Keratinocyte (primary cell): Measurements from ENCODE around the gene BMPR1B. TPM values are rescaled to one million over a fixed set of nuclear protein-coding genes. Genes with fewer than 3 reads are reported as not detected.
A peak's percentile ranks its signal among the peaks of the same experiment; 100 is the strongest.

Source experiments
- DNase-seq: peaks from one replicate; pipeline ENCODE4 v3.0.0-alpha.2; 2011; ENCODE audit warnings: low read depth, missing footprints, low spot score
- FAIRE-seq: peaks from 2 replicates; lab custom pipeline; 2011; peaks lifted over from hg19 to GRCh38; lab: Jason Lieb, UNC
- H2AFZ ChIP-seq: 2 replicates; pipeline ENCODE4 v1.6.0; 2012; ENCODE audit warnings: low read length, control low read depth, inconsistent platforms; ENCODE audit not compliant: control insufficient read depth
- H3K27ac ChIP-seq: 2 replicates; pipeline ENCODE4 v1.5.1; 2011; ENCODE audit warnings: low read length; ENCODE audit not compliant: control insufficient read depth, insufficient read depth
- H3K27me3 ChIP-seq: 3 replicates; pipeline ENCODE4 v1.6.0; 2011; ENCODE audit warnings: low read length; ENCODE audit not compliant: control insufficient read depth, insufficient read depth; ENCODE audit errors: extremely low read depth
- H3K36me3 ChIP-seq, 2 experiments: 2 replicates in 1 of 2; 3 replicates in 1 of 2; pipeline ENCODE4 v1.5.1; 2011; ENCODE audit warnings: low read length in 2 of 2, mild to moderate bottlenecking in 1 of 2; ENCODE audit not compliant: control insufficient read depth in 2 of 2, insufficient read depth in 2 of 2; ENCODE audit errors: extremely low read depth in 1 of 2
- H3K4me1 ChIP-seq: 3 replicates; pipeline ENCODE4 v1.5.1; 2011; ENCODE audit warnings: low read length; ENCODE audit not compliant: control insufficient read depth, insufficient read depth; ENCODE audit errors: extremely low read depth
- H3K4me2 ChIP-seq: 3 replicates; pipeline ENCODE4 v1.6.0; 2011; ENCODE audit warnings: low read depth, low read length; ENCODE audit not compliant: control insufficient read depth, insufficient read depth; ENCODE audit errors: extremely low read depth
- H3K4me3 ChIP-seq, 3 experiments: fragments of 200-600 bp in 1 of 3; sonication (generic) in 1 of 3; 2 replicates in 2 of 3; 3 replicates in 1 of 3; pipeline ENCODE4 v1.5.1; 2011 to 2016; ENCODE audit warnings: low read length in 3 of 3, mild to moderate bottlenecking in 3 of 3, control low read depth in 2 of 3, inconsistent platforms in 1 of 3, low read depth in 1 of 3, mixed read lengths in 1 of 3, mixed run types in 1 of 3, moderate library complexity in 1 of 3; ENCODE audit not compliant: control insufficient read depth in 2 of 3, insufficient read depth in 2 of 3; ENCODE audit errors: extremely low read depth in 1 of 3
- H3K79me2 ChIP-seq: 2 replicates; pipeline ENCODE4 v1.6.0; 2012; ENCODE audit warnings: low read length; ENCODE audit not compliant: control insufficient read depth, insufficient read depth
- H3K9ac ChIP-seq: 3 replicates; pipeline ENCODE4 v1.6.0; 2011; ENCODE audit warnings: low read length; ENCODE audit not compliant: control insufficient read depth, insufficient read depth; ENCODE audit errors: extremely low read depth
- H3K9me1 ChIP-seq: 3 replicates; pipeline ENCODE4 v1.6.0; 2011; ENCODE audit warnings: low read length; ENCODE audit not compliant: control insufficient read depth, insufficient read depth; ENCODE audit errors: extremely low read depth
- H3K9me3 ChIP-seq: 2 replicates; pipeline ENCODE4 v1.5.1; 2012; ENCODE audit warnings: low read depth, low read length; ENCODE audit not compliant: control insufficient read depth
- H4K20me1 ChIP-seq: 3 replicates; pipeline ENCODE4 v1.6.0; 2011; ENCODE audit warnings: low read length; ENCODE audit not compliant: control insufficient read depth, insufficient read depth; ENCODE audit errors: extremely low read depth
- EZH2 ChIP-seq: IDR thresholded peaks from one replicate; pipeline ENCODE4 v1.6.1; 2012; ENCODE audit warnings: inconsistent platforms, mild to moderate bottlenecking, low read length, moderate library complexity
- dilution Hi-C: fragments of 300-500 bp; cut with MboI; formaldehyde crosslinking; loops from one replicate; pipeline ENCODE4 v1.7.0; 2020; ENCODE audit warnings: low sequenced_read_pairs; ENCODE audit not compliant: extremely low pct_ligation_motif_present
- polyA minus RNA-seq, 3 experiments: library from RNA; depleted of rRNA, polyadenylated mRNA; stranded (reverse); fragments of >200 nt; gene quantifications; 1 replicate in 1 of 3; 2 replicates in 1 of 3; 3 replicates in 1 of 3; pipeline ENCODE4 v1.2.3, GENCODE V29; 2011
- polyA plus RNA-seq, 5 experiments: library from polyadenylated mRNA; depleted of rRNA in 3 of 5; stranded (reverse) in 3 of 5; stranded (forward) in 1 of 5; unstranded in 1 of 5; fragments of >200 nt; gene quantifications; 1 replicate in 1 of 5; 2 replicates in 3 of 5; 3 replicates in 1 of 5; pipeline versions ENCODE4 v1.2.1 to v1.2.3, GENCODE V29; 2011 to 2012; ENCODE audit warnings: missing spikeins in 2 of 5, low read depth in 1 of 5, low replicate concordance in 1 of 5
- TF ChIP-seq, protein P1 (sequence below), 3 experiments: IDR thresholded peaks in 1 of 3; conservative IDR thresholded peaks in 1 of 3; optimal IDR thresholded peaks in 1 of 3; 2 replicates in 2 of 3; 3 replicates in 1 of 3; pipeline versions ENCODE3 to v1.5.1; 2011; ENCODE audit warnings: low read length in 3 of 3, mild to moderate bottlenecking in 3 of 3, moderate library complexity in 2 of 3, control low read depth in 1 of 3, inconsistent platforms in 1 of 3; ENCODE audit not compliant: insufficient read depth in 2 of 3; ENCODE audit errors: extremely low read depth in 1 of 3

BMPR1B gene
- polyA plus RNA-seq (0.86 to 1.0 TPM (median 0.89 TPM) in 3 replicates), polyA minus RNA-seq (0.56 to 3.4 TPM (median 1.7 TPM) in 3 replicates)
- 0.84 TPM for polyA plus RNA-seq (2011; ENCODE audit: low read depth)
- 0.62 and 1.1 TPM in 2 replicates for polyA plus RNA-seq (2011; cell fraction: cytosol; rRNA removed)
- polyA plus RNA-seq (2011; cell fraction: nucleus; rRNA removed): 1.4 and 2.4 TPM in 2 replicates
- polyA plus RNA-seq (2012; ENCODE audit: low replicate concordance): 0.68 and 0.71 TPM in 2 replicates
- polyA minus RNA-seq (2011; cell fraction: cytosol; rRNA and poly(A)+ RNA removed): 2.1 TPM
- 3.3 and 5.7 TPM in 2 replicates for polyA minus RNA-seq (2011; cell fraction: nucleus; rRNA and poly(A)+ RNA removed)

DNA sequence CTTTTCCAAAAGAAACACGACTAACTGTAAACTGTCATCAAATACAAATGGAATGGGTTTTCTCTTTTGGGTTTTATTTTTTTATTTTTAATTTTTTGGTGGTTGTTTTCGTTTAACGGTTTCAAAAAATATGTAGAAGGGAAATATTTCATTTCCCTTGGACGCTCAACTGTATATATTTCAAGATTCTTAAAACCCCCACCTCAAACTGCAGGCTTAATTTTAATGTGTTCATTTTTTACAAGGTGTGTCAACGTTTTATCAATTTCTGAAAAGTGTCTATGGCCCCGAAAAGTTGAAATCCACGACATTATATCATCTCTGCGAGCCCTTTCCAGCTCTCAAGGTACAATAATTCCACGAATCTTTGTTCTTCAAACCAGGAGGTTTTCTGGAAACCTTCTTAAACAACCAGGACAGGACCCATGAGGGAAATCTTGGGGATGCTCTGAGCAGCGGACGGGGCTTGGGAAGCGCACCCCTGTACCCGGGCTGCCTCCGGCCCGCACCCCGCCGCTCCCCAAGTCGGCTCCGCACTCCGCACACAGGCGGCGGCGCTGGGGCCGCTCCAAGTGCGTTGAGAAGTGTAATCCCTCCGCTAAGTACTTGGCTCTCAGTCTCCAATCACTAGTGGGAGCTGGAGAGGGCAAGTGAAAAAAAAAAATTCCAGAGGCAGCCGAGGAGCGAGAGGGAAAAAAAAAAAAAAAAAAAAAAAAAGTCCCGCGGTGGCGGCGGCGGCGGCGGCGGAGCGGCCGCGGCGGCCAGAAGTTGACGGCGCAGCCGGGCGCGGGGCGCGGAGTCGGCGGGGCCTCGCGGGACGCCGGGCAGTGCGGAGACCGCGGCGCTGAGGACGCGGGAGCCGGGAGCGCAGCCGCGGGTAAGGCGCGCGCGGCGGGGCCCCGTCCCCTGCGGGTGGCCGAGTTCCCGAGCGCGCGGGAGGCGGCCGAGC is at the start of gene BMPR1B:
Gene BMPR1B (plus strand): TSS at position 764 of the 949 bp plus-strand sequence. CDS start 346,470 bp downstream, outside the sequence.
- H3K27ac ChIP-seq: no peak within 1 kb of the TSS
- H3K4me2 ChIP-seq: peak within 1 kb of the TSS; percentile 86
- peak within 1 kb of the TSS; percentile 59 for H2AFZ ChIP-seq
- H3K9me3 ChIP-seq: no peaks in the 10 kb centered on the region
- no peaks in the 10 kb centered on the region for H3K79me2 ChIP-seq
- peak within 1 kb of the TSS; percentile 49 to 72 (median 70) for H3K4me3 ChIP-seq
- FAIRE-seq (no peak), DNase-seq (no peak)
- dilution Hi-C loops: loop anchor here (25.0 kb wide), 1 partner anchor 355 kb away; no protein-coding TSS in a partner anchor
- no peaks in the 10 kb centered on the region for H3K36me3 ChIP-seq
- no peaks in the 10 kb centered on the region for H4K20me1 ChIP-seq
- TF ChIP-seq, protein P1, sequence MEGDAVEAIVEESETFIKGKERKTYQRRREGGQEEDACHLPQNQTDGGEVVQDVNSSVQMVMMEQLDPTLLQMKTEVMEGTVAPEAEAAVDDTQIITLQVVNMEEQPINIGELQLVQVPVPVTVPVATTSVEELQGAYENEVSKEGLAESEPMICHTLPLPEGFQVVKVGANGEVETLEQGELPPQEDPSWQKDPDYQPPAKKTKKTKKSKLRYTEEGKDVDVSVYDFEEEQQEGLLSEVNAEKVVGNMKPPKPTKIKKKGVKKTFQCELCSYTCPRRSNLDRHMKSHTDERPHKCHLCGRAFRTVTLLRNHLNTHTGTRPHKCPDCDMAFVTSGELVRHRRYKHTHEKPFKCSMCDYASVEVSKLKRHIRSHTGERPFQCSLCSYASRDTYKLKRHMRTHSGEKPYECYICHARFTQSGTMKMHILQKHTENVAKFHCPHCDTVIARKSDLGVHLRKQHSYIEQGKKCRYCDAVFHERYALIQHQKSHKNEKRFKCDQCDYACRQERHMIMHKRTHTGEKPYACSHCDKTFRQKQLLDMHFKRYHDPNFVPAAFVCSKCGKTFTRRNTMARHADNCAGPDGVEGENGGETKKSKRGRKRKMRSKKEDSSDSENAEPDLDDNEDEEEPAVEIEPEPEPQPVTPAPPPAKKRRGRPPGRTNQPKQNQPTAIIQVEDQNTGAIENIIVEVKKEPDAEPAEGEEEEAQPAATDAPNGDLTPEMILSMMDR (optimal IDR thresholded peaks at IDR 0.05 in 1 of 3, IDR thresholded peaks at IDR 0.05 in 1 of 3, conservative IDR thresholded peaks at IDR 0.05 in 1 of 3; ENCODE audit: extremely low read depth in 1 of 3, insufficient read depth in 2 of 3, low read length in 3 of 3): peak in 2 of 3 experiments; percentile 19 to 22
- TF ChIP-seq EZH2: peak; percentile 51
- H3K9ac ChIP-seq: peak within 1 kb of the TSS; percentile 61
- H3K4me1 ChIP-seq: peaks cover 3% of the 10 kb centered on the region
- no peaks in the 10 kb centered on the region for H3K9me1 ChIP-seq
- peaks cover 7% of the 10 kb centered on the region for H3K27me3 ChIP-seq

DNA sequence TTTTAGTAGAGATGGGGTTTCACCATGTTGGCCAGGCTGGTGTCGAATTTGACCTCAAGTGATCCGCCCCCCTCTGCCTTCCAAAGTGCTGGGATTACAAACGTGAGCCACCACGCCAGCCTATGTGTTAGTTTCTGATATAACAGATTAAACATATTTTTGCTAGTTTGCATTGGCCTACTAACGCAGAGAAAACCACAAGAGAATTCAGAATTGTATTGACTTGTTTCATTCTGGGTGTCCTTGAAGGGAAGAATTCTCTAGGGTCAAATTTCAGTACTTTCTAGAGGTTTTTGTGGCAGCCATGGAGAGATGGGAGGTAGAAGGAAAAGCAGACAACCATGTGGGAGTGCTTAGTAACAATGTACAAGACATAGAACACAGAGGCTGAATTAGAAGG is 46.1 kb upstream of the BMPR1B start:
- Histone ChIP-seq H3K36me3 (no peaks in the 10 kb centered on the region), H3K27me3 (no peaks in the 10 kb centered on the region), H3K9me1 (no peaks in the 10 kb centered on the region), H3K4me2 (no peak overlapping the region), H3K9ac (no peak overlapping the region), H3K27ac (no peak overlapping the region), H4K20me1 (no peaks in the 10 kb centered on the region), H3K4me1 (no peaks in the 10 kb centered on the region), H3K4me3 (no peak overlapping the region), H3K79me2 (no peaks in the 10 kb centered on the region), H2AFZ (no peak overlapping the region), H3K9me3 (no peaks in the 10 kb centered on the region)
- FAIRE-seq: no peak
- TF ChIP-seq, protein P1 (optimal IDR thresholded peaks at IDR 0.05 in 1 of 3, IDR thresholded peaks at IDR 0.05 in 1 of 3, conservative IDR thresholded peaks at IDR 0.05 in 1 of 3; ENCODE audit: extremely low read depth in 1 of 3, insufficient read depth in 2 of 3, low read length in 3 of 3): no peak
- TF ChIP-seq EZH2: no peak
- DNase-seq: no peak
- dilution Hi-C loops: no loop called here
